NCI-H1105 treated with DMSO at 0.1 percent for 48 hours (cell line): Measurements from ENCODE around the gene CNTN5.
"Not testable (repeated sequence)": the region's sequence is repeated elsewhere in the genome, so short reads cannot be mapped to it uniquely, and the experiment has no call there.

Experiments used
- DNase-seq: peaks from one replicate; lab custom pipeline; 2025; lab: John Stamatoyannopoulos, UW

The CNTN5 gene

GRCh38 chr11:100208207-100208606 lies 1187.5 kb downstream of the CNTN5 start:
- DNase-seq = no peak

- DNase-seq = no peak
Measured at GRCh38 chr11:100214791-100215190, 1194.0 kb downstream of the CNTN5 start.

GRCh38 chr11:100220801-100221200 lies 1200.1 kb downstream of the CNTN5 start:
- no peak for DNase-seq

GRCh38 chr11:100221791-100222190 lies 1201.0 kb downstream of the CNTN5 start:
- no peak for DNase-seq

GRCh38 chr11:100224541-100225034 lies 1203.8 kb downstream of the CNTN5 start:
- no peak for DNase-seq

GRCh38 chr11:100229086-100229485 lies 1208.3 kb downstream of the CNTN5 start:
- no peak for DNase-seq

GRCh38 chr11:100232006-100232405 lies 1211.3 kb downstream of the CNTN5 start:
- DNase-seq = no peak

GRCh38 chr11:100235085-100235484 lies 1214.3 kb downstream of the CNTN5 start:
- DNase-seq = no peak

GRCh38 chr11:100240025-100240539 lies 1219.3 kb downstream of the CNTN5 start:
- no peak for DNase-seq

GRCh38 chr11:100247704-100248103 lies 1227.0 kb downstream of the CNTN5 start:
- DNase-seq = no peak

- not testable (repeated sequence) for DNase-seq
Measured at GRCh38 chr11:100257238-100257803, 1236.6 kb downstream of the CNTN5 start.

GRCh38 chr11:100269516-100269915 lies 1248.8 kb downstream of the CNTN5 start:
- DNase-seq = no peak

GRCh38 chr11:100273066-100273815 lies 1252.5 kb downstream of the CNTN5 start:
- DNase-seq = no peak

- DNase-seq = not testable (repeated sequence)
Measured at GRCh38 chr11:100274466-100274865, 1253.7 kb downstream of the CNTN5 start.

- peak; percentile 53 for DNase-seq
Measured at GRCh38 chr11:100294748-100295147, 1274.0 kb downstream of the CNTN5 start.

- DNase-seq = no peak
Measured at GRCh38 chr11:100296051-100296679, 1275.4 kb downstream of the CNTN5 start.

GRCh38 chr11:100297516-100297915 lies 1276.8 kb downstream of the CNTN5 start:
- DNase-seq = no peak

GRCh38 chr11:100302824-100303223 lies 1282.1 kb downstream of the CNTN5 start:
- no peak for DNase-seq

GRCh38 chr11:100303897-100304296 lies 1283.1 kb downstream of the CNTN5 start:
- DNase-seq = no peak

- DNase-seq = no peak
Measured at GRCh38 chr11:100308202-100308601, 1287.5 kb downstream of the CNTN5 start.

- no peak for DNase-seq
Measured at GRCh38 chr11:100315946-100316345, 1295.2 kb downstream of the CNTN5 start.

GRCh38 chr11:100316952-100317351 lies 1296.2 kb downstream of the CNTN5 start:
- DNase-seq = no peak

- no peak for DNase-seq
Measured at GRCh38 chr11:100319691-100320090, 1298.9 kb downstream of the CNTN5 start.
